ENCODE data around the gene CMSS1.

Gene CMSS1

GRCh38 chr3:99938270-99938911 is 120.7 kb downstream of the CMSS1 start:
- no peak for DNase-seq

GRCh38 chr3:99939876-99940275 is 122.2 kb downstream of the CMSS1 start:
- DNase-seq, result no peak

- no peak for DNase-seq
Observed at GRCh38 chr3:99940350-99940749, 122.7 kb downstream of the CMSS1 start.

- no peak for DNase-seq
Observed at GRCh38 chr3:99941211-99941610, 123.5 kb downstream of the CMSS1 start.

GRCh38 chr3:99943931-99944761 is 126.5 kb downstream of the CMSS1 start:
- no peak for DNase-seq

- DNase-seq, result no peak
Observed at GRCh38 chr3:99945328-99945995, 127.8 kb downstream of the CMSS1 start.

GRCh38 chr3:99947356-99947755 is 129.7 kb downstream of the CMSS1 start:
- no peak for DNase-seq

GRCh38 chr3:99948467-99949089 is 130.9 kb downstream of the CMSS1 start:
- no peak for DNase-seq

- no peak for DNase-seq
Observed at GRCh38 chr3:99949956-99950670, 132.5 kb downstream of the CMSS1 start.

GRCh38 chr3:99950921-99951320 is 133.3 kb downstream of the CMSS1 start:
- no peak for DNase-seq

- no peak for DNase-seq
Observed at GRCh38 chr3:99951701-99952100, 134.0 kb downstream of the CMSS1 start.

GRCh38 chr3:99952306-99952705 is 134.6 kb downstream of the CMSS1 start:
- no peak for DNase-seq

GRCh38 chr3:99953596-99953995 is 135.9 kb downstream of the CMSS1 start:
- no peak for DNase-seq

- DNase-seq, result no peak
Observed at GRCh38 chr3:99954914-99955644, 137.4 kb downstream of the CMSS1 start.

GRCh38 chr3:99955773-99956562 is 138.3 kb downstream of the CMSS1 start:
- no peak for DNase-seq

- DNase-seq, result no peak
Observed at GRCh38 chr3:99957151-99957796, 139.6 kb downstream of the CMSS1 start.

- DNase-seq, result no peak
Observed at GRCh38 chr3:99958222-99958912, 140.7 kb downstream of the CMSS1 start.

GRCh38 chr3:99960123-99960878 is 142.6 kb downstream of the CMSS1 start:
- DNase-seq, result no peak

- DNase-seq, result no peak
Observed at GRCh38 chr3:99960941-99961340, 143.3 kb downstream of the CMSS1 start.
